Lung (tissue), 12 donors: ENCODE results near the gene ATP2B3. TPM values are rescaled to one million over a fixed set of nuclear protein-coding genes. Genes with fewer than 3 reads are reported as not detected.

Experiments
- ATAC-seq: fragments of 200-7000 bp; cut with Tn5 transposase; one replicate; pipeline ENCODE4 v1.9.1; 2020; ENCODE audit warnings: moderate number of reproducible peaks; ENCODE audit not compliant: insufficient read depth, low FRiP score
- DNase-seq, 3 donors: peaks; one replicate each; pipeline ENCODE4 v3.0.0-alpha.2; 2013 to 2017
- H3K27ac ChIP-seq, 2 donors: one replicate each; pipeline ENCODE4 v1.5.1; 2013; ENCODE audit warnings: mild to moderate bottlenecking in 2 of 2, moderate library complexity in 2 of 2, control low read depth in 1 of 2, inconsistent platforms in 1 of 2, low read depth in 1 of 2, low read length in 1 of 2
- H3K27me3 ChIP-seq, 3 donors: one replicate each; pipeline ENCODE4 v1.5.1; 2013; ENCODE audit warnings: low read length in 2 of 3; ENCODE audit not compliant: control insufficient read depth in 3 of 3, insufficient read depth in 3 of 3
- H3K36me3 ChIP-seq, 4 donors: one replicate each; pipeline ENCODE4 v1.5.1; 2013; ENCODE audit warnings: low read length in 4 of 4, mild to moderate bottlenecking in 1 of 4, moderate library complexity in 1 of 4; ENCODE audit not compliant: control insufficient read depth in 4 of 4, insufficient read depth in 4 of 4
- H3K4me1 ChIP-seq, 5 donors: one replicate each; pipeline ENCODE4 v1.5.1; 2013; ENCODE audit warnings: low read length in 5 of 5, mild to moderate bottlenecking in 2 of 5, moderate library complexity in 1 of 5; ENCODE audit not compliant: control insufficient read depth in 5 of 5, insufficient read depth in 5 of 5
- H3K4me3 ChIP-seq: one replicate; pipeline ENCODE4 v1.5.1; 2013; ENCODE audit warnings: mild to moderate bottlenecking, control low read depth, moderate library complexity
- H3K9ac ChIP-seq, 2 donors: one replicate each; pipeline ENCODE4 v1.5.1; 2013; ENCODE audit warnings: low read length in 2 of 2, control low read depth in 1 of 2; ENCODE audit not compliant: insufficient read depth in 1 of 2
- H3K9me3 ChIP-seq, 4 donors: one replicate each; pipeline ENCODE4 v1.5.1; 2013; ENCODE audit warnings: low read length in 3 of 4, mild to moderate bottlenecking in 1 of 4, moderate library complexity in 1 of 4; ENCODE audit not compliant: control insufficient read depth in 4 of 4, insufficient read depth in 3 of 4
- WGBS, 2 donors: extraction: QIAGEN DNeasy Blood & Tissue Kit; methylation state at CpG; one replicate each; pipeline ENCODE4 v1.1.7; 2013; 5-methylcytosine and 5-hydroxymethylcytosine counted together
- polyA plus RNA-seq, 2 donors: library from polyadenylated mRNA; stranded (reverse); fragments of 200-250 nt; gene quantifications; one replicate each; pipeline ENCODE4 v1.2.1, GENCODE V29; 2013
- total RNA-seq, 2 donors: library from RNA; depleted of rRNA in 1 of 2; stranded (reverse); fragments of >200 nt in 1 of 2; gene quantifications; one replicate each; pipeline ENCODE4 v1.2.1, GENCODE V29; 2014 to 2021
- TF ChIP-seq, protein P1 (sequence below): IDR thresholded peaks from 2 replicates; pipeline ENCODE4 v1.5.1; 2012; ENCODE audit warnings: mild to moderate bottlenecking; ENCODE audit errors: control extremely low read depth, extremely low read depth
- donor health status: control.
- donor health status: control.
- donor health status: Bipolar disorder and iron deficiency.
- donor health status: healthy.
- donor health status: DM: yes; HTN: yes; CAD: no.

Gene ATP2B3
- total and polyA plus RNA-seq, 4 donors: 0.21 to 0.54 TPM; not detected in 2

DNA sequence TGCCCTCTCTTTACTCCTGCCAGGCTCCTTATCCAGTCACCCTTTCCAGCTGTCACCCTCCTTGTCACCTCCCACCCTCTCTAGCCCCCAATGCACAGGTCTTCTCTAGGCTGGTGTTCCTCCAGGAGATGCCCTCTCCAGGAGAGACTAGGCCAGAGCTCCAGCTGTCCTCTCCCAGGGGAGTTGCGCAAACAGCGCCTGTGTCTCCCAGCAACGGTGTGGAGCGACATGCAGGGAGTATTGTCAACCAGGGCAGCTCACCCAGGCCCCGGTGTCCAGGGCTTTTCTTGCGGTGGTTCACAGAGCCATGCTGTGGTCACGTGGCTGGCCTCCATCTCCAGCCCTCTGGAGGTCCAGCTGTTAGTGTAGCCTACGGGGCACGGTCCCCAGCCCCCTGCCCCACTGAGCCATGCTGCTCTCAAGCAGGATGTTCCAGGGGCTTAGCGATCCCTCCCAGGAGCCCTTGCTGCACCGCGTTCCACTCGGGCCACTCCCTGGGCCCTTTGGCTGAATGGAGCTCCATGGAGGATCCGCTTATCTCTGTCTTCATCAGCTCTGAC, 46.7 kb downstream of the ATP2B3 start:
- 81 to 86% methylated on average over 14 of the region's 14 CpGs for WGBS, 2 donors
- Histone ChIP-seq H3K27me3 (no peaks in the 10 kb centered on the region), H3K27ac (no peak overlapping the region), H3K9ac (no peak overlapping the region), H3K36me3 (no peaks in the 10 kb centered on the region), H3K9me3 (peaks cover 0 to 2% (median 0%) of the 10 kb centered on the region in 4 donors), H3K4me1 (no peaks in the 10 kb centered on the region), H3K4me3 (no peak overlapping the region)
- TF ChIP-seq, protein P1, sequence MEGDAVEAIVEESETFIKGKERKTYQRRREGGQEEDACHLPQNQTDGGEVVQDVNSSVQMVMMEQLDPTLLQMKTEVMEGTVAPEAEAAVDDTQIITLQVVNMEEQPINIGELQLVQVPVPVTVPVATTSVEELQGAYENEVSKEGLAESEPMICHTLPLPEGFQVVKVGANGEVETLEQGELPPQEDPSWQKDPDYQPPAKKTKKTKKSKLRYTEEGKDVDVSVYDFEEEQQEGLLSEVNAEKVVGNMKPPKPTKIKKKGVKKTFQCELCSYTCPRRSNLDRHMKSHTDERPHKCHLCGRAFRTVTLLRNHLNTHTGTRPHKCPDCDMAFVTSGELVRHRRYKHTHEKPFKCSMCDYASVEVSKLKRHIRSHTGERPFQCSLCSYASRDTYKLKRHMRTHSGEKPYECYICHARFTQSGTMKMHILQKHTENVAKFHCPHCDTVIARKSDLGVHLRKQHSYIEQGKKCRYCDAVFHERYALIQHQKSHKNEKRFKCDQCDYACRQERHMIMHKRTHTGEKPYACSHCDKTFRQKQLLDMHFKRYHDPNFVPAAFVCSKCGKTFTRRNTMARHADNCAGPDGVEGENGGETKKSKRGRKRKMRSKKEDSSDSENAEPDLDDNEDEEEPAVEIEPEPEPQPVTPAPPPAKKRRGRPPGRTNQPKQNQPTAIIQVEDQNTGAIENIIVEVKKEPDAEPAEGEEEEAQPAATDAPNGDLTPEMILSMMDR: no peak
- ATAC-seq (no peak), DNase-seq (peak in 1 of 3 donors; percentile 13)

- Histone ChIP-seq H3K36me3 (no peaks in the 10 kb centered on the region), H3K27me3 (no peaks in the 10 kb centered on the region)
- WGBS, 2 donors: 75 to 78% methylated on average over 6 to 9 of the region's 9 CpGs
These were observed 48.6 kb downstream of the ATP2B3 start for GRCh38 chrX:153565996-153566580.

GRCh38 chrX:153568451-153569011, 51.1 kb downstream of the ATP2B3 start:
- Histone ChIP-seq H3K27ac (no peak overlapping the region), H3K9ac (no peak overlapping the region), H3K36me3 (no peaks in the 10 kb centered on the region), H3K27me3 (no peaks in the 10 kb centered on the region), H3K9me3 (no peaks in the 10 kb centered on the region), H3K4me3 (no peak overlapping the region), H3K4me1 (no peaks in the 10 kb centered on the region)
- TF ChIP-seq, protein P1: no peak
- DNase-seq: no peak
- ATAC-seq: no peak
- 84 to 87% methylated on average over 20 to 21 of the region's 21 CpGs for WGBS, 2 donors

More at GRCh38 chrX:153565996-153566580, 48.6 kb downstream of the ATP2B3 start:
- peaks cover 0 to 2% (median 0%) of the 10 kb centered on the region in 4 donors for H3K9me3 ChIP-seq
- no peak for DNase-seq
- H3K9ac ChIP-seq: no peak overlapping the region
- H3K4me3 ChIP-seq: no peak overlapping the region
- TF ChIP-seq, protein P1: no peak
- no peak for ATAC-seq
- no peak overlapping the region for H3K27ac ChIP-seq
- no peaks in the 10 kb centered on the region for H3K4me1 ChIP-seq
